Thoracic aorta (tissue), 2 donors: Measurements from ENCODE around the gene ZNF160. TPM values are rescaled to one million over a fixed set of nuclear protein-coding genes. Genes with fewer than 3 reads are reported as not detected.
"Not testable (repeated sequence)": the region's sequence is repeated elsewhere in the genome, so short reads cannot be mapped to it uniquely, and the experiment has no call there.

Experiments
- ATAC-seq: fragments of 150-250 bp; one replicate; pipeline ENCODE4 v1.8.0; 2017; ENCODE audit warnings: low read depth; ENCODE audit not compliant: insufficient number of reproducible peaks, low FRiP score
- DNase-seq: peaks from one replicate; pipeline ENCODE4 v3.0.0-alpha.2; 2020; ENCODE audit warnings: low spot score
- H3K27ac ChIP-seq, 2 donors: fragments of 200-600 bp; sonication (generic); 1 replicate in 1 of 2; 2 replicates in 1 of 2; pipeline ENCODE4 v1.5.1; 2016; ENCODE audit warnings: mild to moderate bottlenecking in 2 of 2, moderate library complexity in 2 of 2
- H3K27me3 ChIP-seq: fragments of 200-600 bp; sonication (generic); replicated peaks from 2 replicates; pipeline ENCODE4 v1.6.0; 2016; ENCODE audit warnings: mild to moderate bottlenecking; ENCODE audit not compliant: insufficient read depth
- H3K36me3 ChIP-seq: fragments of 200-600 bp; sonication (generic); one replicate; pipeline ENCODE4 v1.5.1; 2016
- H3K4me1 ChIP-seq, 2 donors: fragments of 200-600 bp; sonication (generic); 1 replicate in 1 of 2; 2 replicates in 1 of 2; pipeline versions ENCODE4 v1.5.1 to v1.6.0; 2016; ENCODE audit warnings: low read depth in 2 of 2, mild to moderate bottlenecking in 1 of 2; ENCODE audit not compliant: control insufficient read depth in 1 of 2
- H3K4me3 ChIP-seq: fragments of 200-600 bp; sonication (generic); 2 replicates; pipeline ENCODE4 v1.5.1; 2016; ENCODE audit warnings: mild to moderate bottlenecking
- H3K9me3 ChIP-seq: fragments of 200-600 bp; sonication (generic); 2 replicates; pipeline ENCODE4 v1.5.1; 2016
- total RNA-seq, 2 donors: library from RNA; depleted of rRNA; stranded (reverse); fragments of >200 nt; gene quantifications; one replicate each; pipeline versions ENCODE4 v1.1.0 to v1.2.3, GENCODE V29; 2016
- TF ChIP-seq, protein P1 (sequence below): fragments of 200-600 bp; sonication (generic); IDR thresholded peaks from one replicate; pipeline ENCODE4 v1.5.1; 2019; ENCODE audit warnings: antibody characterized with exemption

The ZNF160 gene
- total RNA-seq, 2 donors from 2014 or later: 32.9 to 67.2 TPM

DNA sequence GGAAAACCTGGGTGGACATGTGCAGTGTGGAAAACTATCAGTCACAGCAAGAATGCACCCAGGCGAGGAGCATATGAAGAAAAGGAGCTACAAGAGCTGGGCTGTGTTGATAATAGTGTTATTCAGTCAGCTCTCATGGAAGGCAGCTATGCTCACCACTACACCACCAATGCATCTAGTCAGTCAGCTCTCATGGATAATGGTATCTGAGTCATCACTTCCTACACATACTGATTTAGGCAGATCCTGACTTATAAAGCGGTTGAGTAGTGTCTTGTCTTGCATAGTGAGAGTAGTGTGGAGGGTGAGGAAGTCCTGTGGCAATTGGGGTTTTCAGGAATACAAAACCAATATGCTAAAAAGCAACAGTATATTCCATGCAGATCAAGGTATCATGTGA lies 9.1 kb upstream of the ZNF160 start:
- TF ChIP-seq, protein P1, sequence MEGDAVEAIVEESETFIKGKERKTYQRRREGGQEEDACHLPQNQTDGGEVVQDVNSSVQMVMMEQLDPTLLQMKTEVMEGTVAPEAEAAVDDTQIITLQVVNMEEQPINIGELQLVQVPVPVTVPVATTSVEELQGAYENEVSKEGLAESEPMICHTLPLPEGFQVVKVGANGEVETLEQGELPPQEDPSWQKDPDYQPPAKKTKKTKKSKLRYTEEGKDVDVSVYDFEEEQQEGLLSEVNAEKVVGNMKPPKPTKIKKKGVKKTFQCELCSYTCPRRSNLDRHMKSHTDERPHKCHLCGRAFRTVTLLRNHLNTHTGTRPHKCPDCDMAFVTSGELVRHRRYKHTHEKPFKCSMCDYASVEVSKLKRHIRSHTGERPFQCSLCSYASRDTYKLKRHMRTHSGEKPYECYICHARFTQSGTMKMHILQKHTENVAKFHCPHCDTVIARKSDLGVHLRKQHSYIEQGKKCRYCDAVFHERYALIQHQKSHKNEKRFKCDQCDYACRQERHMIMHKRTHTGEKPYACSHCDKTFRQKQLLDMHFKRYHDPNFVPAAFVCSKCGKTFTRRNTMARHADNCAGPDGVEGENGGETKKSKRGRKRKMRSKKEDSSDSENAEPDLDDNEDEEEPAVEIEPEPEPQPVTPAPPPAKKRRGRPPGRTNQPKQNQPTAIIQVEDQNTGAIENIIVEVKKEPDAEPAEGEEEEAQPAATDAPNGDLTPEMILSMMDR: no peak
- Histone ChIP-seq H3K27ac (no peak overlapping the region), H3K27me3 (no peaks in the 10 kb centered on the region), H3K4me3 (no peak overlapping the region), H3K9me3 (peaks cover 6% of the 10 kb centered on the region), H3K4me1 (no peaks in the 10 kb centered on the region), H3K36me3 (peaks cover 31% of the 10 kb centered on the region)
- DNase-seq (no peak), ATAC-seq (no peak)

- no peaks in the 10 kb centered on the region for H3K4me1 ChIP-seq
- no peak for DNase-seq
- no peaks in the 10 kb centered on the region for H3K9me3 ChIP-seq
- H3K4me3 ChIP-seq: no peak overlapping the region
- H3K27me3 ChIP-seq: no peaks in the 10 kb centered on the region
- H3K36me3 ChIP-seq: peaks cover 16% of the 10 kb centered on the region
- ATAC-seq: no peak
- TF ChIP-seq, protein P1: no peak
- H3K27ac ChIP-seq: no peak overlapping the region
These were observed 6.3 kb upstream of the ZNF160 start for GRCh38 chr19:53109527-53109926.

- DNase-seq (no peak), ATAC-seq (peak; percentile 18)
- Histone ChIP-seq H3K9me3 (no peaks in the 10 kb centered on the region), H3K4me1 (peaks cover 15 to 16% of the 10 kb centered on the region in 2 donors), H3K27ac (peak overlapping the region; percentile 94 to 99), H3K36me3 (peaks cover 9% of the 10 kb centered on the region), H3K4me3 (peak overlapping the region; percentile 100), H3K27me3 (no peaks in the 10 kb centered on the region)
- TF ChIP-seq, protein P1: no peak
These were observed 427 bp downstream of the ZNF160 start for GRCh38 chr19:53102756-53103233.

- Histone ChIP-seq H3K36me3 (peaks cover 11% of the 10 kb centered on the region), H3K27ac (peak overlapping the region; percentile 94 to 99), H3K4me3 (peak overlapping the region; percentile 100), H3K9me3 (no peaks in the 10 kb centered on the region), H3K27me3 (no peaks in the 10 kb centered on the region), H3K4me1 (peaks cover 15 to 16% of the 10 kb centered on the region in 2 donors)
- DNase-seq (no peak), ATAC-seq (no peak)
- TF ChIP-seq, protein P1: no peak
These were observed 941 bp downstream of the ZNF160 start for GRCh38 chr19:53102206-53102755.

- Histone ChIP-seq H3K36me3 (peaks cover 11% of the 10 kb centered on the region), H3K4me3 (peak overlapping the region; percentile 100), H3K27ac (no peak overlapping the region), H3K9me3 (no peaks in the 10 kb centered on the region), H3K4me1 (peaks cover 15 to 16% of the 10 kb centered on the region in 2 donors), H3K27me3 (no peaks in the 10 kb centered on the region)
- no peak for ATAC-seq
- DNase-seq: no peak
- TF ChIP-seq, protein P1: no peak
These were observed 1.7 kb downstream of the ZNF160 start for GRCh38 chr19:53101518-53101917.

DNA sequence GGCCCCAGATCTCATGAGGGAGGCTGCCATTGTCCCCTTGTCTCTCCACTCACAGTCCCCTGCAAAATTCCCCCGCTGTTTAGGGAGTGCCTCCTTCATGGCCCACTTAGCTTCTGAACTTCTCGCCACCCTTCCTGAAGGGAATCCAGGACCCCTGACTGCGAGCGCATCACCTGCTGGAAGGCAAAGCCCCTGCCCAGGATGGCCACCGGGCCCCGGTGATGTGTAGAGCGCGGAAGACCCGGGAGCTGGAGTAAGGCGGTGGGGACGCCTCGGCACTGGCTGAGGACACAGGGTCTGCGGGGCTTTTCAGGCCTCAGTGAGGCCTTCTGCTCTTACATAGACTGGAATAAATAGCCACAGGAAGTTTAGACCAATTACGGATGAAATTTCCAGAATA lies 4.7 kb downstream of the ZNF160 start:
- H3K4me1 ChIP-seq: peaks cover 12 to 16% of the 10 kb centered on the region in 2 donors
- H3K4me3 ChIP-seq, H3K27me3 ChIP-seq, ATAC-seq, DNase-seq, H3K27ac ChIP-seq, H3K9me3 ChIP-seq: not testable (repeated sequence)
- peaks cover 11% of the 10 kb centered on the region for H3K36me3 ChIP-seq

GRCh38 chr19:53096982-53097690 lies 6.1 kb downstream of the ZNF160 start:
- H3K4me1 ChIP-seq, DNase-seq, H3K27me3 ChIP-seq, H3K27ac ChIP-seq, H3K4me3 ChIP-seq, H3K9me3 ChIP-seq, ATAC-seq: not testable (repeated sequence)
- peaks cover 11% of the 10 kb centered on the region for H3K36me3 ChIP-seq

- not testable (repeated sequence) for H3K9me3 ChIP-seq, H3K4me3 ChIP-seq, H3K27me3 ChIP-seq, H3K4me1 ChIP-seq, H3K27ac ChIP-seq, ATAC-seq, DNase-seq
- peaks cover 14% of the 10 kb centered on the region for H3K36me3 ChIP-seq
These were observed 6.6 kb downstream of the ZNF160 start for GRCh38 chr19:53096579-53096978.
